ENCODE measurements around the gene PTPN14.
A peak's percentile ranks its signal among the peaks of the same experiment; 100 is the strongest.

PTPN14 gene

GRCh38 chr1:214413315-214413714 is 138.1 kb downstream of the PTPN14 start:
- ATAC-seq = no peak

GRCh38 chr1:214404571-214405213 is 146.7 kb downstream of the PTPN14 start:
- peak; percentile 34 for ATAC-seq
- TF ChIP-seq SNAI2 (CRISPR knock-in tag; IDR thresholded peaks at IDR 0.05) (no peak), OSR1 (CRISPR knock-in tag; IDR thresholded peaks at IDR 0.05) (no peak), ZNF8 (CRISPR knock-in tag; IDR thresholded peaks at IDR 0.05) (no peak), GLIS3 (CRISPR knock-in tag; IDR thresholded peaks at IDR 0.05) (no peak), PATZ1 (CRISPR knock-in tag; IDR thresholded peaks at IDR 0.05; ENCODE audit: borderline replicate concordance) (no peak), PPARA (CRISPR knock-in tag; IDR thresholded peaks at IDR 0.05; ENCODE audit: borderline replicate concordance) (no peak), ZC3H10 (CRISPR knock-in tag; IDR thresholded peaks at IDR 0.05) (no peak), ESRRG (CRISPR knock-in tag; IDR thresholded peaks at IDR 0.05) (no peak), CREB5 (CRISPR knock-in tag; IDR thresholded peaks at IDR 0.05; ENCODE audit: low read depth) (no peak), TOX (CRISPR knock-in tag; IDR thresholded peaks at IDR 0.05; ENCODE audit: borderline replicate concordance) (no peak), RARB (CRISPR knock-in tag; IDR thresholded peaks at IDR 0.05) (no peak), POU6F1 (CRISPR knock-in tag; IDR thresholded peaks at IDR 0.05; ENCODE audit: borderline replicate concordance, low read depth) (no peak), ISL1 (CRISPR knock-in tag; IDR thresholded peaks at IDR 0.05) (no peak), ZNF70 (CRISPR knock-in tag; IDR thresholded peaks at IDR 0.05) (no peak), ZNF565 (CRISPR knock-in tag; conservative IDR thresholded peaks at IDR 0.05; ENCODE audit: low read depth) (no peak)

More at GRCh38 chr1:214413315-214413714, 138.1 kb downstream of the PTPN14 start:
- TF ChIP-seq POU6F1 (CRISPR knock-in tag; IDR thresholded peaks at IDR 0.05; ENCODE audit: borderline replicate concordance, low read depth) (no peak), OSR1 (CRISPR knock-in tag; IDR thresholded peaks at IDR 0.05) (no peak), CSRNP3 (CRISPR knock-in tag; IDR thresholded peaks at IDR 0.05) (no peak), ARNTL (CRISPR knock-in tag; IDR thresholded peaks at IDR 0.05; ENCODE audit: borderline replicate concordance, low read depth) (no peak), ZC3H10 (CRISPR knock-in tag; IDR thresholded peaks at IDR 0.05) (no peak), ESRRG (CRISPR knock-in tag; IDR thresholded peaks at IDR 0.05) (no peak), CREB5 (CRISPR knock-in tag; IDR thresholded peaks at IDR 0.05; ENCODE audit: low read depth) (no peak), CSDC2 (CRISPR knock-in tag; IDR thresholded peaks at IDR 0.05) (no peak)

GRCh38 chr1:214404154-214404553 is 147.2 kb downstream of the PTPN14 start:
- peak; percentile 61 for ATAC-seq
- TF ChIP-seq POU6F1 (CRISPR knock-in tag; IDR thresholded peaks at IDR 0.05; ENCODE audit: borderline replicate concordance, low read depth) = no peak
- no peak for TF ChIP-seq ZNF8 (CRISPR knock-in tag; IDR thresholded peaks at IDR 0.05)
- TF ChIP-seq CSDC2 (CRISPR knock-in tag; IDR thresholded peaks at IDR 0.05) = no peak
- TF ChIP-seq ZNF70 (CRISPR knock-in tag; IDR thresholded peaks at IDR 0.05) = no peak
- TF ChIP-seq ZFP30 (CRISPR knock-in tag; IDR thresholded peaks at IDR 0.05) = no peak
- no peak for TF ChIP-seq PATZ1 (CRISPR knock-in tag; IDR thresholded peaks at IDR 0.05; ENCODE audit: borderline replicate concordance)
- TF ChIP-seq SNAI2 (CRISPR knock-in tag; IDR thresholded peaks at IDR 0.05) = no peak
- no peak for TF ChIP-seq TSHZ2 (CRISPR knock-in tag; IDR thresholded peaks at IDR 0.05)
- TF ChIP-seq ISL1 (CRISPR knock-in tag; IDR thresholded peaks at IDR 0.05) = no peak
- no peak for TF ChIP-seq ESRRG (CRISPR knock-in tag; IDR thresholded peaks at IDR 0.05)

Data from SK-N-SH treated with all-trans-retinoic acid at 6 μM for 48 hours (cell line).